ENCODE measurements around the gene MPHOSPH8.

DNA sequence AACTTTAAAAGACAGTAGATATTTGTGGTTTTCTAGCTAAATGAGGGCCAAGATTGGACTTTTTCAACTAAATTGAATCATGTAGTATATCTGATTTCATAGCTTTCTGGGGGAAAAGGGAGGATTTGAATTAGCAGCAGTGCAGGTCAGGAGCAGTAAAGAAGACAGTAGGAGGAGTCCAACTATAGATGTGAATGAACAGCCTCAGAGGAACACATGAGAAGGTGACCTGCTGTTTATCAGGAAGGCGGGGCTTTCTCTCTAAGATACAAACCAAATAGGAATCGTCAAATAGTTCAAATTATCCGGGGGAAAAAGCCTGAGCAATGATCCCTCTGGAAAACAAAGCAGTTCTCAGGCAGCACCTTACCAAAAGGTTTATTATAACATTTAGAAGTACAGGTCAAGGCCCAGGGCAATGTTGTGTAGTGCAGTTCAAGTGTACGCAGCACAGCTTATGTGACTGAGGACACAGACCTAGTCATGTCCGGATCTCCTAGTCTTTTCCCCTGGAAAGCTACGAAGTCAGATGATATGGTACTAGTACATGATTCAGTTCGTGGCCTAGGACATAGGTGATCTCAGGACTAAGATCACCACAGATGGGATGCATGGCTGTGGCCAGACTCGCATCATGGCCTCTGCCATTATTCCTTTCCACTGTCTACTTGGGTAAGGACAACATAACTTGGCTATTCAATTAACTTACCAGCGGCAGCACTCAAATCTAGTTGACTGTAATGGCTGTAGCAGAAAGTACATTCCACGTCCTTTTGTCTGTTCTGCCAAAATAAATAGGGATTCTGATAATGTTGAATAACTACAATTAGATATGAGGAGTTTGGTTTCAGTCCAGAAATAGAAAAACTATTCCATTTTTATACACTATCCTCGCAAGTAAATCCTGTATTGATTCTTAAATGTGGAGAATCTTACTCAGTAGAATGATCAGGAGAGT lies 40.3 kb downstream of the MPHOSPH8 start:
- no peak for TF ChIP-seq POLR2A (IDR thresholded peaks at IDR 0.05)
- TF ChIP-seq CTCF (IDR thresholded peaks at IDR 0.05 in 4 of 5, conservative IDR thresholded peaks at IDR 0.05 in 1 of 5), result no peak

Data from gastrocnemius medialis (tissue), 4 donors.